ENCODE results near the gene BRD3.

- no peak for TF ChIP-seq POLR2A (IDR thresholded peaks at IDR 0.05; ENCODE audit: low read length)
- no peak for TF ChIP-seq GATA1 (IDR thresholded peaks at IDR 0.05; ENCODE audit: low read depth, low read length)
These were observed 6.0 kb downstream of the BRD3 start for GRCh38 chr9:134061688-134062371.

Data from erythroblast (primary cell).